GM21367 (cell line): ENCODE data around the gene FGF1.

Experiments
- ATAC-seq: cut with Tn5 transposase; IDR thresholded peaks from one replicate; pipeline ENCODE4 v1.9.1; 2021; ENCODE audit not compliant: unreplicated experiment

The FGF1 gene

DNA sequence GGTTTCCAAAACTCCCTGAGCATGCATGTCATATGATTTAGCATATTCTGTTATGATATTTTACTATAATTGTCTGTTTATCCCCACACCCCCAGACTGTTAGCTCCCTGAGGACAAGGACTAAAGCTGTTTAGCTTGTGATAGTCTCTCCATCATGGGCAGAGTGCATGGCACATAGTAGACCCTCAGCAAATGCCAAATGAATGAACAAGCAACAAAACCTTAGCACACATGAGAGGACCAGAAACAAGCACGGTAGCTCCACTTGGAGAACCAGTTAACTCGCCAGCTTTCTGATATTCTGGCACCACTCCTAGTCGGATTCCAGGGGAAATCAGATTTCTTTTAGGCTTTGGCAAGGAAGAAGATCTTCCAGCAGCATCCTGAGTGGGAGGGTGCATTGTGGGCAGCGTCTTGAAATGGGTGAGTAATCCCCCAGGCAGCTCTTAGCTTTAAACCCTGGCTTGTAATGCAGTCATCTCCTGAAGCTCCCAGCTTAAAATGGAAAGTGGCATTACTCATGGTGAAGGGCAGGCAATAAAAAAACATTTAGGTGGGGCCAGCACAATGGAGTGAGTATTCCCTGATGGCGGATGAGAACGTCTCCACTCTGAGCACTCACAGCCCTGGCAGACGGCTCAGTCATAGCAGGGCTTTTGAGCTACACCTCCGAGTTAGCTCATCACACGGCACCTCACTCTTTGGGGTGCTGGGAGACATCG, 41.1 kb downstream of the FGF1 start:
- ATAC-seq, result no peak

- no peak for ATAC-seq
Observed at GRCh38 chr5:142644127-142644526, 41.8 kb downstream of the FGF1 start.

DNA sequence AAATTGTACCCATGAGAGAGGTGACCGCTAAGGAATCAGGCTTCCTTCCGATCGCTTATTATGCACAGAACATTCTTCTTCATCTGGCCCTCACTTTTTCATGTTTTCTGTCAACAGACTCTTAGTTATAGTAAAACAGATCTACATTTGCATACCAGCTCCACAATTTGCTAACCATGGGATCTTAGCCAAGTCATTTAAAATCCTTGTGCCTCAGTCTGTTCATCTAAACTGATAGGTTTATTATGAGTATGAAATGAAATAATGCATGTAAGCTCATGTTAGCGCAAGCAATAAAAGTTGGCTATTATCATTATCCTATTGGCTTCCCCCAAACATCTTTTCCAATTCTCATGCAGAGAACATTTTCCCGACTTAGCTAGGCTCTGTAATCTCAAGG, 42.3 kb downstream of the FGF1 start:
- no peak for ATAC-seq

- ATAC-seq, result no peak
Observed at GRCh38 chr5:142642427-142642826, 43.5 kb downstream of the FGF1 start.

GRCh38 chr5:142641711-142642110, 44.2 kb downstream of the FGF1 start:
- ATAC-seq, result no peak

DNA sequence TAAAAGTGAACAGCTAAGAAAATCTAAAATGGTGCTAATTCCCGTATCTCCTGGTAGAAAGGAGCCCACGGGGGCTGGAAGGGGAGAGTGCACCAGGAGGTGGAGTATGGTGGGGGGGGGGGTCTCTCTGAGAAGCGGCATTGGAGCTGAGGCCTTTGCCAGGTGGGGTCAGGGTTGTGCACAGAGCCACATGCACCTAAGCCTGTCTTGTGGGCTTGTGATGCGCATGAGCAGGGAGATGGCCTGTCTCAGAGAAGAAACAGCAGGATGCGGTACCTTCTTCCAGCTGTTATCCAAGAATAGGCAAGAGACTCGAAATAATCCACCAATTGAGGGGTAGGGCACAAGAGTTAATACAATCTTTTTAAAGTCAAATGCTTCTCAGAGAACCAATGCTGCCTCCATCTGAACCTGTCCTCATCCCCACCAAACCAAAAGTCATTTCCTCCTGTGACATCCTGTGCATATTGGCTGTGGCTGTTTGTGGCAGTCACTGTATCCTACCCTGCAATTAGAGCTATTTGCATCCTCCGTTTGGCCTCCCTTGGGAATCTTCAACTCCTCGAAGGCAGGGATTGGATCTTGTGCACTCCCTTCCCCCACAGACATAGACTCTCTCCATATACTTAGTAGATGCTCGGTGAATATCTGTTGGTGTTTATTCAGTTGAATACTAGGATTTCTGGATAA, 45.4 kb downstream of the FGF1 start:
- no peak for ATAC-seq

- ATAC-seq, result no peak
Observed at GRCh38 chr5:142639455-142639854, 46.4 kb downstream of the FGF1 start.

- ATAC-seq, result no peak
Observed at GRCh38 chr5:142637871-142638270, 48.0 kb downstream of the FGF1 start.

- no peak for ATAC-seq
Observed at GRCh38 chr5:142636698-142637324, 49.1 kb downstream of the FGF1 start.

DNA sequence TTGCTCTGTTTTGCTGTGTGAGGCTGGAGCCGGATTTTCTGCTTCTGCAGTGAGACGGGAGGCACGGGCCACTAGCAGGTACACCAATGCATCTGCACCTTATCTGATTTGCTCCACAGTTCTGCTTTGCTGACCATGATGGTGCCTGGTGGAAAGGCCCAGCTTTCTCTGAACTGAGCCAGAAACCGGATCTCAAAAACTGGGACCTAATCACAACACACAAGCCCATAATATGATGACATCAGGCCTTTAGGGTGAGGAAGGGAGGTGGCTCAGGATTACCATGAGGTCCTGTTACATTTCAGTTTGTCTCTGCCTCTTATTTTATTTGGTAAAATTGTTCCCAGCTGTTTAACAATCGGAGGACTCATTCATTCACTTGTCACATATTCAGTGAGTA, 49.8 kb downstream of the FGF1 start:
- no peak for ATAC-seq

DNA sequence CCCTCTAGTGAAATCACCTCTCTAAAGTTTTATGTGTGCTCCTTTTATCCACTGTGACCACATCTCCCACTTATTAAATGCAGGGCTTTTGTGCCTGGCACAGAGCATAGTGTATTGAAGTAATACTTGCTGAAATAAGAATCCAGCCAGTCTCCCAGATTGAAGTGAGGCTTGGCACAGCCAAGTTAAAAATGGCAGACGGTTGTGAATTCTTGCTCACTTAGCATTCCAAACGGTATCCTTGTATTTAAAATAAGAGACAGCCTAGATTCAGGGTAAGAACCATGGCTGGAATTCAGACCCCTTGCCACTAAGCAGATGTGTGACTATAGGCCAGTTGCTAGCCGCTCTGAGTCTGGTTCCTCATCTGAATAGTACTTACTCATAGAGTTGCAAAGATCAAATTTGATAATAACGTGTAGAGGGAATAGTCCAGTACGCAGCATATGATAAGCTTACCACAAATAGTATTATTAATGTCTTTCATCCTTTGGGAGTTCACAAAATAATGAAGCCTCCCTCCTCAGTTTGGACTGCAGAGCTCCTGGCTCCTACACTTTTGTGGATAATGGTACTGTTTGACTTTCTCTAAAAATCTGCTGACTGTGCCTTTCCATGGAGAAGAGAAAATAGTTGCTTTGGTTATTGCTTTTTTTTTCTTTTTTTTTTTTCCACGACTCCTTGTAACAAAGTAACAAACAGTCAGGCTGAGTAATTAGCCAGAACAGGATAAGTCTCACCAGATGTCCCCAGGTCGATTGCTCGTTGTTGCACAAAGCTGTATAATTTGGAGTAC, 51.5 kb downstream of the FGF1 start:
- no peak for ATAC-seq

DNA sequence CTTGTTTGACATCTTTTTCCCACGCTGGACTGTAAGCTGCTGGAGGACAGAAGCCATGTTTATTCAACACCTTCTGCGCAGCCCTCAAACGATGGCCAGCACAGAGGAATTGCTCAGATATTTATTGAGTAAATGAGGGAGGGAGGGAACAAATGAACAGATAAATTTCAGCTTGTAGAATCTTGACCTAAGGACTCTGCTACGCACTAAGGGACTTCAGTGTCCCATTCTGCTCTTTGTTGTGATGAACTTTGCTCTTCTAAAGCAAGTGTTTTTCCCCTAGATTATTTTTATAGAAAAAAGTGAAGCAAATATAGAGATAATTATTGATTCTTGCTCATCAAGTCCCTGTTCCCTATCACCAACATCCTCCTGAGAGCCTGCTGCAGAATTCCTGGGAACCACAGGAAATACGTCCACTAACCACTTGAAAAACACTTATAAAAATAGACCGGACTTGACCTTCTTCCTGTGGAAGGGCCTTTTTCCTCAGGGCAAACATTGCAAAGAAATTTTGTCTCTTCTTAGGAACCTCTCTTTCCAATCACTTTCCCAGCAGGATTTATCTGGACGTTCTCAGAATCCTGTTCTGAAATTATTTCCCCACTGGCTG, 54.9 kb downstream of the FGF1 start:
- ATAC-seq, result no peak

DNA sequence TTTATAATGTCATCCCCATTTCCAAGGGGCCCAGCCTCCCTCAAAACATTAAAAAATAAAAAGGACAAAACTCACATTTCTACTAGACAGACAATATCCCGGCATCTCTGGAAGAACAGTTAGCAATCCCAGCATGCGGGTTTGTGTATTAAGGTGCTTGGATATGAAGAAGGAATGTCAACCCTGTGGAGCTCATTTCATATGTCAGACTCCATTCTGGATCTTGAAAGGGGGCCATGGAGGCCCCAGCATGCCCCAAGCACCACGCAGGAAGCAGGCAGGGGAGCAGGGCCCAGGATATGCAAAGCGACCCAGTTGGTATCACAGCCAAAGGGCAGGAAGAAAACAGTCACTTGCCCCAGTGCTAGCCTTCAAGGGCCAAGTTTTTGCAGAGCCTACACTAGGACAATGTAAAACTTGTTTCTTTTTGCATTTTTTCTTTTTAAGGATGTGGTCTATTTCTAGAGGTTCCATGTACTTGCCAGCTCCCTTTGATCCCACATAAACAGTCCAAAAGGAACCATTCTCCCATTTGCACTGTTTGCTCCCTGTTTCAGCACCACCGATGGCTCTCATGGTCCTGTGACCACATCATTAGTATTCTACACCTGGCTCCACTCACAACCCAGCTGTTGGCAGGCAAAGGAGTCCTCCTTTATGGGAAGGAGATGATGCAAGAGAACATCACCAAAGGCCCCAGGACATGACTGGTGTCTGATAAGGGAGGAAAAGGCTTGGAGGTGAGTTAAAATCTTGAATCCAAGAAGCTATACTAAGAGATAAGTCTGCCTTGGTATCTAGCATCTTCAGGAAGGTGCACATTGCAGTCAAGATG, 58.3 kb downstream of the FGF1 start:
- no peak for ATAC-seq

DNA sequence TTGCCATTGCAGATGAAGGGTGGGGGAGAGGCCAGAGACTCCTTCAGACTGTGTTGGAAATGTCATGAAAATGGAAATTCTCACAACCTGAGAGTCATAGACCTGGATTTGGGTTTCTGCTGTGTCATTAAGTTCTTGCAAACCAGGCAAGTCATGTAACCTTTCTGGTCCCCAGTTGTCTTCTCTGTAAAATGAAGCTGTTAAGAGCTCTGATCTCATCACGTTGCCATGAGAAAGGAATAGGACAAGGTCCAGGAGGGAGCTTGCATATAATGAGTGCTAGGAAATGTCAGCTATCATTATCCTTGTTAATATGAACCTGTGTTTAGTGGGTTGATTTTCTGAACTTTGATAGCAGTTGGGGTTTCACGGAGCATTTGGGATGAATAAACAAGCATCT, 59.1 kb downstream of the FGF1 start:
- no peak for ATAC-seq

DNA sequence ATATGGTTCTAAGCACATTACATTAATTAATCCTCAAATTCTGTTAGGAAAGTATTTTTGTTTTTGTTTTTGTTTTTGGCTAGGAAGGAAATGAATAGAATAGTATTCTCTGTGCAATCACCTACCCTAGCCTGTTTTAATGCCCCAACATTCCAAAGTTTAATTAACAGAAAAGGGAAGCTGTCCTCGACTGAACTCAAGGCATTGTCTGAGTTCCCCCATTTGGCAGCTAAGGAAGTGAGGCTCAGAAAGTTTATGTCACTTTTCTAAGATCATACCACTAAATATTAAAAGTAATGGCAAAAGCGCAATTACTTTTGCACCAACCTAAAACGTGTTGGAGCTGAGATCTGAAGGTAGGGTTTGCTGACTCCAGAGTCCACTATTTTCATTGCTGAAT, 59.8 kb downstream of the FGF1 start:
- no peak for ATAC-seq

DNA sequence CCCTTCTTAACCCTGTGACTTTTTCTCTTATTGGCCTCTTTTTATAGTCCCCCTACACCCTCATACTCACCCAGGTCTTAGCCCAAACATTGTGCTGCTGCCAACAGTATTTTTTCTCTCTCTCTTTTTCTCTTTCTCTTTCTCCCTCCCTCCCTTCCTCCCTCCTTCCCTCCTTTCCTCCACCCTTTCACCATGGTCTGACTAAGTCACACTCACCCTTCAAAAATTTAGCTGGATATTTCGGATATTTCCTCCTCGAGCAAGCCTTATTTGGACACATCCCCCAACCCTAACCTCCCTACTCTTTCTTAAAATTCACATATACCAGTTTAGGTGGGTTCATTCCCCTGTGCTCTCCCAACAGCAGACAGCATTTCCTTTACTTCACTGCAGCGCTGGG, 64.7 kb downstream of the FGF1 start:
- no peak for ATAC-seq

- no peak for ATAC-seq
Observed at GRCh38 chr5:142619815-142620214, 66.1 kb downstream of the FGF1 start.

DNA sequence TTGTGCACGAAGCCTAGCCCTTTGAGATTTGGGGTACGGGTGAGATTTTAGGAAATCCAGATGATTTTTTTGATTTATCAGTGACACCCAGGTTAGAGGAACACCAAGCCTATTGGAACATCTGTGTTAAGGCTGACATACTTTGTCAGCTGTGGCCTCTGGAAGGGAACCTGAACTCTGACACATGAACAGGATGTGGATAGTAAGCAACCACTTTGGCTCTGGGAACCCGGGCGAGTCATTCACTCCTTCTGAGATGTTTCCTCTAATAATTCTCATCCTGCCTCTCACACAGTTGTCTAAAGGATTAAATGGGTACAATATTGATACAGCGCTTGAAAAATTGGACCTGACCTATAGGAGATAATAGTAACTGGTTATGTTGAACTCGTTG, 67.8 kb downstream of the FGF1 start:
- ATAC-seq, result no peak

GRCh38 chr5:142617416-142618129, 68.3 kb downstream of the FGF1 start:
- ATAC-seq, result no peak

- ATAC-seq, result no peak
Observed at GRCh38 chr5:142615948-142616347, 69.9 kb downstream of the FGF1 start.
